ENCODE data around the gene SLX9.

- no peak for TF ChIP-seq FOXJ3 (CRISPR knock-in tag; IDR thresholded peaks at IDR 0.05)
- TF ChIP-seq EZH2phosphoT487 (IDR thresholded peaks at IDR 0.05; ENCODE audit: borderline replicate concordance, low read depth): no peak
- TF ChIP-seq MAX (IDR thresholded peaks at IDR 0.05; ENCODE audit: low read depth): no peak
- TF ChIP-seq POLR2AphosphoS5 (IDR thresholded peaks at IDR 0.05; ENCODE audit: low read depth, low read length): no peak
- no peak for TF ChIP-seq CTCF (IDR thresholded peaks at IDR 0.05)
- TF ChIP-seq GABPA (IDR thresholded peaks at IDR 0.05; ENCODE audit: low read depth): no peak
- TF ChIP-seq MXI1 (IDR thresholded peaks at IDR 0.05; ENCODE audit: low read depth, low read length): no peak
Observed at GRCh38 chr21:44908908-44909307, 30.9 kb upstream of the SLX9 start.

Data from SK-N-SH (cell line).